Activated CD8-positive, alpha-beta T cell treated with anti-CD3 and anti-CD28 coated beads for 36 hours (primary cell): ENCODE results near the gene BNC2. TPM values are rescaled to one million over a fixed set of nuclear protein-coding genes. Genes with fewer than 3 reads are reported as not detected.

Experiments
- ATAC-seq: fragments of 200-7000 bp; cut with Tn5 transposase; one replicate; pipeline ENCODE4 v1.10.0; 2021; ENCODE audit warnings: mild to moderate bottlenecking, moderate library complexity
- CTCF ChIA-PET: fragments of 350-600 bp; sonication (Branson Sonifier 250); formaldehyde crosslinking; loops from one replicate; lab custom pipeline; 2021; ENCODE audit warnings: antibody characterized with exemption; lab: Charles Lee
- POLR2A ChIA-PET: fragments of 350-600 bp; sonication (Branson Sonifier 250); formaldehyde crosslinking; loops from one replicate; lab custom pipeline; 2021; ENCODE audit warnings: antibody characterized with exemption; lab: Charles Lee
- DNase-seq: peaks from one replicate; pipeline ENCODE4 v3.0.0-alpha.2; 2020
- H3K27ac Mint-ChIP-seq: one replicate; pipeline ENCODE4 v1.8.0; 2021; ENCODE audit warnings: mild to moderate bottlenecking, mixed read lengths
- H3K27me3 Mint-ChIP-seq: one replicate; pipeline ENCODE4 v1.8.0; 2021; ENCODE audit warnings: mixed read lengths
- H3K36me3 Mint-ChIP-seq: one replicate; pipeline ENCODE4 v1.8.0; 2021; ENCODE audit warnings: low read depth, mixed read lengths
- H3K4me1 Mint-ChIP-seq: one replicate; pipeline ENCODE4 v1.8.0; 2021; ENCODE audit warnings: low read depth, mixed read lengths
- H3K4me3 Mint-ChIP-seq: one replicate; pipeline ENCODE4 v1.8.0; 2021; ENCODE audit warnings: mild to moderate bottlenecking, moderate library complexity, mixed read lengths
- H3K9me3 Mint-ChIP-seq: one replicate; pipeline ENCODE4 v1.8.0; 2021; ENCODE audit warnings: mixed read lengths
- intact Hi-C: fragments of 100-400 bp; cut with micrococcal nuclease; formaldehyde crosslinking; loops from one replicate; pipeline ENCODE4 v1.10.0; 2022
- total RNA-seq, 2 experiments: library from RNA; stranded (reverse); gene quantifications; one replicate each; pipeline ENCODE4 v1.2.3, GENCODE V29; 2021
- TF ChIP-seq, protein P1 (sequence below): fragments of 200-600 bp; IDR thresholded peaks from one replicate; pipeline ENCODE4 v1.8.0; 2022; ENCODE audit warnings: antibody characterized with exemption, mild to moderate bottlenecking

Gene BNC2
- total RNA-seq, 2 experiments from 2014 or later = not detected

DNA sequence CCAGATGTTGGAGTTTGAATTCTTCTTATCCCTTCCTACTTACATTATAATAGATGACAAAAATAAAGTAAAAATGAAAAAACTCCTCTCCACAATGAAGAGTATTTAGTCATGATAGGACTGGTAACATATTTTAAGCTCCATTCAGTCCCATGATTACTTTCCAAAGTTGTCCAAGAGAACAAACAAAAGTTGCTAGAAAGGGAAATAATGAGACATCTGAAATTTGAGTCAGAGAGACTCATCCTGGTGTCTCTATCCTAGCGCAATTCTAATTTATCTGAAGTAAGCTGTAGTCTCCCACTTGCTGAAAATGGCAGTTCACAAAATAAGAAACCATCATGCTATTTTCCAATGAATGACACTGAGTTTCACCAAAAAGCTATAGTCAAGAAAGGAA, 152.2 kb downstream of the BNC2 start:
- no peaks in the 10 kb centered on the region for H3K4me1 Mint-ChIP-seq
- DNase-seq (no peak), ATAC-seq (no peak)
- intact Hi-C loops = no loop called here
- CTCF ChIA-PET = interaction anchor here (1.5 kb wide), 1 partner anchor 8 kb away, joined by 4 read pairs; no protein-coding TSS in a partner anchor
- H3K9me3 Mint-ChIP-seq = no peaks in the 10 kb centered on the region
- peaks cover 2% of the 10 kb centered on the region for H3K27me3 Mint-ChIP-seq
- POLR2A ChIA-PET = no interaction called here
- no peak overlapping the region for H3K4me3 Mint-ChIP-seq
- TF ChIP-seq, protein P1, sequence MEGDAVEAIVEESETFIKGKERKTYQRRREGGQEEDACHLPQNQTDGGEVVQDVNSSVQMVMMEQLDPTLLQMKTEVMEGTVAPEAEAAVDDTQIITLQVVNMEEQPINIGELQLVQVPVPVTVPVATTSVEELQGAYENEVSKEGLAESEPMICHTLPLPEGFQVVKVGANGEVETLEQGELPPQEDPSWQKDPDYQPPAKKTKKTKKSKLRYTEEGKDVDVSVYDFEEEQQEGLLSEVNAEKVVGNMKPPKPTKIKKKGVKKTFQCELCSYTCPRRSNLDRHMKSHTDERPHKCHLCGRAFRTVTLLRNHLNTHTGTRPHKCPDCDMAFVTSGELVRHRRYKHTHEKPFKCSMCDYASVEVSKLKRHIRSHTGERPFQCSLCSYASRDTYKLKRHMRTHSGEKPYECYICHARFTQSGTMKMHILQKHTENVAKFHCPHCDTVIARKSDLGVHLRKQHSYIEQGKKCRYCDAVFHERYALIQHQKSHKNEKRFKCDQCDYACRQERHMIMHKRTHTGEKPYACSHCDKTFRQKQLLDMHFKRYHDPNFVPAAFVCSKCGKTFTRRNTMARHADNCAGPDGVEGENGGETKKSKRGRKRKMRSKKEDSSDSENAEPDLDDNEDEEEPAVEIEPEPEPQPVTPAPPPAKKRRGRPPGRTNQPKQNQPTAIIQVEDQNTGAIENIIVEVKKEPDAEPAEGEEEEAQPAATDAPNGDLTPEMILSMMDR = no peak
- H3K36me3 Mint-ChIP-seq = no peaks in the 10 kb centered on the region
- no peak overlapping the region for H3K27ac Mint-ChIP-seq

DNA sequence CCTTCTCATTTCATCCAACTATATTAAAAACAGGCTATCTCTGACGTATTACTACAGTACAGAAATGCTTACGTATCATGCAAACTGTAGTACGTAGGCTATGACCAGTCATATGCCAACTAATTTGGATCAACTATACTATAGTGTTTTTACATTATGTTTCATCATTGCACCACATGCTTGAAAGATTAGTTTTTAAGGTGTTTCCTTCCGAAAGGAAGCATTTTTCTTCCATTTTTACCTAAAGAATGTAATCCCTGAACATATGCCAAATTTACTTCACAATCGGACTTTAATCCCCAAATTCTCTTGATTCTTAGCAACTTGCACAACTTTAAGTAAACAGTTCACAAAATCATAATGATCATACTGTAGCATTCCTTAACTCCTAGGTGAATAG, 153.9 kb downstream of the BNC2 start:
- intact Hi-C loops = no loop called here
- no peaks in the 10 kb centered on the region for H3K9me3 Mint-ChIP-seq
- no peak for ATAC-seq

DNA sequence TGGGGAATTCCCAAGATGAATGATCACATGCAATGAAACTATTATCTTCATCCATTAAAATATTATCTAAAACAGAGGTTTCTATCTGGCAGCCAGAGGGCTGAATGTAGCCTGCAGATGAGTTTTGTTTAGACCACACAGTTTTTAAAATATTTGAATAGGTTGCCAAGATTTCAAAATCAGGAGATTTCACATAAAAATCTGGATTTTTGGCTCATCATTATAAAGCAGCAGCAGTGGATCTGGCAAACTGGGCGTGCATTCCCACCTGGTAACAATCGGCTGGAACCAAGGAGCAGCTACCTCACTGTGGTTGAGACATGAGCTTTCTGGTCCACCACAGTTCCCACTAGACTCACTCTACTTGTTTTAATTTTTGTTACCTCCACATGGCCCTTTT, 155.1 kb downstream of the BNC2 start:
- intact Hi-C loops = no loop called here
- Mint-ChIP-seq H3K36me3 (no peaks in the 10 kb centered on the region), H3K9me3 (no peaks in the 10 kb centered on the region), H3K27me3 (no peaks in the 10 kb centered on the region), H3K4me1 (no peaks in the 10 kb centered on the region), H3K27ac (no peak overlapping the region), H3K4me3 (no peak overlapping the region)
- POLR2A ChIA-PET = no interaction called here
- TF ChIP-seq, protein P1 = no peak
- CTCF ChIA-PET = no interaction called here
- no peak for DNase-seq
- ATAC-seq = no peak

More for the DNA sequence above, 153.9 kb downstream of the BNC2 start:
- no peaks in the 10 kb centered on the region for H3K4me1 Mint-ChIP-seq
- CTCF ChIA-PET = no interaction called here
- H3K27ac Mint-ChIP-seq = no peak overlapping the region
- POLR2A ChIA-PET = no interaction called here
- TF ChIP-seq, protein P1 = no peak
- H3K27me3 Mint-ChIP-seq = peaks cover 1% of the 10 kb centered on the region
- DNase-seq = no peak
- no peaks in the 10 kb centered on the region for H3K36me3 Mint-ChIP-seq
- H3K4me3 Mint-ChIP-seq = no peak overlapping the region

DNA sequence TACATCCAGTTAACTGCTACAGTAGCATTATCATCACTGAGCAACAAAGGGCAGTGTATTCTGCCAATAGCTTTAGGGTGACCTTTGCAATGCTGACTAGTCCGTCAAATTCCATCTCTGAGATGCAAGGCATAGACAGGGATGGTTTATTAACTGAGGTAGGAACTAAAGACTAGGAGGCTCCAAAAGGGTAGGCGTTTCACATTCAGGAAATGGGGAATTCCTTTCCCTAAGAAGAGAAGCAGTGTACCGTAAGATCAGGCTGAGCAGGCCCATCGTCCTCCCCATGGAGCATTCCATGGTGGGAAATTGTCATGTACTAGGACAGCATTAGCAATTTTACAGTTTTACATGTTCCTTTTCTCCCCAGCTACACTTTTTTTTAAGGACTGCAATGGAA, 157.7 kb downstream of the BNC2 start:
- ChIA-PET CTCF (interaction anchor here (0.7 kb wide), 1 partner anchor 64 kb away, joined by 5 read pairs; no protein-coding TSS in a partner anchor), POLR2A (no interaction called here)
- no peaks in the 10 kb centered on the region for H3K36me3 Mint-ChIP-seq
- H3K4me1 Mint-ChIP-seq = no peaks in the 10 kb centered on the region
- H3K9me3 Mint-ChIP-seq = no peaks in the 10 kb centered on the region
- ATAC-seq (no peak), DNase-seq (no peak)
- TF ChIP-seq, protein P1 = no peak
- peaks cover 4% of the 10 kb centered on the region for H3K27me3 Mint-ChIP-seq
- H3K27ac Mint-ChIP-seq = no peak overlapping the region
- intact Hi-C loops = loop anchor here (5.0 kb wide), 1 partner anchor 50 kb away; no protein-coding TSS in a partner anchor
- no peak overlapping the region for H3K4me3 Mint-ChIP-seq

DNA sequence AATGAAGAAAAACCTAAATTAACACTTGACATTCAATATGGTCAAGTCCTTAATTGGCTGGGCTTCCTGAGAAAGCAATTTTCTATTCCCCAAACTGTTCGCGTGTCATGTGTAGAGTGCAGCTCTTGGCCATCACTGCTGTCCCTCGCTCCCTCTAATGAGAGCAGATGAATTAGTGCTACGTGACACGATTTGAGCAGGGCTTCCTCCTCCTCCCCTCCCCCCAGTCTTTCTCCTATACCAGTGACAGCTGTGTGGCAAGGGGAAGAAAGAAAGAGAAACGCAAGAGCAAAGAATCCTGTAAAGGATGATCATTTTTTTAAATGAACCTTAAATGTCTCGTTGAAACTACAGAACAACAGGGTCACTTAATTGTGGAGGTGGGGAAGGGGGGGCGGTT, 159.6 kb downstream of the BNC2 start:
- DNase-seq (no peak), ATAC-seq (no peak)
- peaks cover 4% of the 10 kb centered on the region for H3K27me3 Mint-ChIP-seq
- ChIA-PET POLR2A (no interaction called here), CTCF (no interaction called here)
- no peaks in the 10 kb centered on the region for H3K4me1 Mint-ChIP-seq
- no peak overlapping the region for H3K27ac Mint-ChIP-seq
- no peak overlapping the region for H3K4me3 Mint-ChIP-seq
- no peaks in the 10 kb centered on the region for H3K36me3 Mint-ChIP-seq
- intact Hi-C loops = loop anchor here (5.0 kb wide), 1 partner anchor 51 kb away; no protein-coding TSS in a partner anchor
- no peaks in the 10 kb centered on the region for H3K9me3 Mint-ChIP-seq
- TF ChIP-seq, protein P1 = no peak
